Endothelial cell of umbilical vein (primary cell): Measurements from ENCODE around the gene OSBPL8. TPM values are rescaled to one million over a fixed set of nuclear protein-coding genes. Genes with fewer than 3 reads are reported as not detected.

Source experiments
- BruUV-seq: library from RNA; stranded (reverse); fragments of 400-500 nt; replicated peaks from 2 replicates; lab custom pipeline; 2021; lab: Mats Ljungman, UMichigan
- CTCF ChIA-PET: fragments of 300-600, 350-600 bp; sonication (Branson Sonifier 250); formaldehyde crosslinking; loops from one replicate; lab custom pipeline; 2021; ENCODE audit warnings: antibody characterized with exemption, inconsistent platforms; lab: Charles Lee
- POLR2A ChIA-PET: fragments of 300-600, 350-600 bp; sonication (Branson Sonifier 250); formaldehyde crosslinking; loops from one replicate; lab custom pipeline; 2021; ENCODE audit warnings: antibody characterized with exemption, inconsistent platforms; lab: Charles Lee
- DNase-seq: peaks from one replicate; pipeline ENCODE4 v3.0.0-alpha.2; 2011; ENCODE audit warnings: low read depth, low spot score
- FAIRE-seq: peaks from 2 replicates; lab custom pipeline; 2011; peaks lifted over from hg19 to GRCh38; lab: Jason Lieb, UNC
- H2AFZ ChIP-seq: 2 replicates; pipeline ENCODE4 v1.6.0; 2012; ENCODE audit warnings: low read depth, low read length, control low read depth, inconsistent platforms
- H3K27ac ChIP-seq: 2 replicates; pipeline ENCODE4 v1.5.1; 2011; ENCODE audit warnings: low read depth, mild to moderate bottlenecking, control low read depth, low read length, moderate library complexity; ENCODE audit not compliant: insufficient read depth
- H3K27me3 ChIP-seq, 2 experiments: 2 replicates each; pipeline versions ENCODE4 v1.6.0 to v1.6.1; 2011; ENCODE audit warnings: low read length in 2 of 2, mixed read lengths in 1 of 2; ENCODE audit not compliant: control insufficient read depth in 2 of 2, insufficient read depth in 2 of 2
- H3K36me3 ChIP-seq, 2 experiments: 2 replicates in 1 of 2; 3 replicates in 1 of 2; pipeline ENCODE4 v1.5.1; 2011; ENCODE audit warnings: low read length in 2 of 2, mild to moderate bottlenecking in 1 of 2, moderate library complexity in 1 of 2; ENCODE audit not compliant: control insufficient read depth in 2 of 2, insufficient read depth in 2 of 2; ENCODE audit errors: extremely low read depth in 1 of 2
- H3K4me1 ChIP-seq: 3 replicates; pipeline ENCODE4 v1.5.1; 2011; ENCODE audit warnings: mild to moderate bottlenecking, low read length; ENCODE audit not compliant: control insufficient read depth, insufficient read depth; ENCODE audit errors: extremely low read depth
- H3K4me2 ChIP-seq: 2 replicates; pipeline ENCODE4 v1.6.1; 2011; ENCODE audit warnings: low read length, control low read depth, mixed read lengths; ENCODE audit not compliant: insufficient read depth
- H3K4me3 ChIP-seq, 3 experiments: fragments of 200-600 bp in 1 of 3; sonication (generic), shearing (Covaris generic) in 1 of 3; replicated peaks in 1 of 3; 2 replicates each; pipeline ENCODE4 v1.5.1; 2011 to 2016; ENCODE audit warnings: control low read depth in 3 of 3, low read length in 3 of 3, mild to moderate bottlenecking in 2 of 3, inconsistent platforms in 1 of 3, low read depth in 1 of 3, moderate library complexity in 1 of 3; ENCODE audit not compliant: insufficient read depth in 1 of 3
- H3K79me2 ChIP-seq: 2 replicates; pipeline ENCODE4 v1.6.0; 2012; ENCODE audit warnings: low read length, inconsistent platforms; ENCODE audit not compliant: control insufficient read depth, insufficient read depth
- H3K9ac ChIP-seq: replicated peaks from 2 replicates; pipeline ENCODE3; 2011; ENCODE audit warnings: low read length, control low read depth; ENCODE audit not compliant: insufficient read depth; ENCODE audit errors: extremely low read depth
- H3K9me1 ChIP-seq: replicated peaks from 3 replicates; pipeline ENCODE4 v1.6.0; 2011; ENCODE audit warnings: mild to moderate bottlenecking, low read length; ENCODE audit not compliant: control insufficient read depth, insufficient read depth; ENCODE audit errors: extremely low read depth
- H3K9me3 ChIP-seq: replicated peaks from 2 replicates; pipeline ENCODE4 v1.5.1; 2012; ENCODE audit warnings: low read length, inconsistent platforms; ENCODE audit not compliant: control insufficient read depth, insufficient read depth
- H4K20me1 ChIP-seq: replicated peaks from 2 replicates; pipeline ENCODE3; 2011; ENCODE audit warnings: mild to moderate bottlenecking, low read length; ENCODE audit not compliant: control insufficient read depth, insufficient read depth; ENCODE audit errors: extremely low read depth
- EZH2 ChIP-seq: IDR thresholded peaks from 2 replicates; pipeline ENCODE4 v1.6.1; 2012; ENCODE audit warnings: borderline replicate concordance, low read depth, mild to moderate bottlenecking, moderate library complexity, low read length, inconsistent platforms; ENCODE audit not compliant: severe bottlenecking
- FOS ChIP-seq: IDR thresholded peaks from 2 replicates; pipeline ENCODE4 v1.6.1; 2011; ENCODE audit warnings: mild to moderate bottlenecking, low read length, moderate library complexity, borderline replicate concordance; ENCODE audit not compliant: insufficient read depth
- GATA2 ChIP-seq: IDR thresholded peaks from 2 replicates; pipeline ENCODE4 v1.7.0; 2011; ENCODE audit warnings: low read depth, mild to moderate bottlenecking, moderate library complexity, mixed read lengths, low read length; ENCODE audit not compliant: insufficient read length, insufficient read depth
- JUN ChIP-seq: IDR thresholded peaks from 2 replicates; pipeline ENCODE4 v1.6.1; 2011; ENCODE audit warnings: borderline replicate concordance, low read depth; ENCODE audit not compliant: insufficient read length, insufficient read depth
- MYC ChIP-seq: IDR thresholded peaks from one replicate; pipeline ENCODE4 v1.6.1; 2011; ENCODE audit warnings: mild to moderate bottlenecking, low read depth, low read length
- POLR2A ChIP-seq: IDR thresholded peaks from 2 replicates; pipeline ENCODE4 v1.6.1; 2012; ENCODE audit warnings: low read depth, mild to moderate bottlenecking, control low read depth, low read length
- POLR2AphosphoS5 ChIP-seq: IDR thresholded peaks from 2 replicates; pipeline ENCODE4 v1.6.1; 2012; ENCODE audit warnings: low read depth, mild to moderate bottlenecking, control low read depth, low read length, moderate library complexity; ENCODE audit not compliant: insufficient read depth
- dilution Hi-C: fragments of 300-500 bp; cut with MboI; formaldehyde crosslinking; loops from one replicate; pipeline ENCODE4 v1.15.0; 2019; ENCODE audit warnings: low sequenced_read_pairs; ENCODE audit not compliant: extremely low pct_ligation_motif_present
- intact Hi-C: fragments of 100-400 bp; cut with micrococcal nuclease; formaldehyde crosslinking; loops from one replicate; pipeline ENCODE4 v1.10.0; 2022
- polyA plus RNA-seq, 4 experiments: library from polyadenylated mRNA; depleted of rRNA in 3 of 4; stranded (reverse) in 3 of 4; unstranded in 1 of 4; fragments of >200 nt; gene quantifications; 2 replicates each; pipeline versions ENCODE4 v1.2.1 to v1.2.3, GENCODE V29; 2011 to 2012; ENCODE audit warnings: missing spikeins in 1 of 4
- total RNA-seq: library from RNA; stranded (reverse); gene quantifications from 2 replicates; pipeline ENCODE4 v1.2.3, GENCODE V29; 2021
- TF ChIP-seq, protein P1 (sequence below), 2 donors: IDR thresholded peaks; 1 replicate in 1 of 2; 2 replicates in 1 of 2; pipeline ENCODE4 v1.5.1; 2011; ENCODE audit warnings: low read length in 2 of 2, mild to moderate bottlenecking in 2 of 2, moderate library complexity in 2 of 2, control low read depth in 1 of 2, inconsistent platforms in 1 of 2, low read depth in 1 of 2; ENCODE audit not compliant: insufficient read depth in 1 of 2; ENCODE audit errors: extremely low read depth in 1 of 2
- TF ChIP-seq, protein P2 (sequence below): IDR thresholded peaks from 2 replicates; pipeline ENCODE4 v1.6.1; 2011; ENCODE audit not compliant: insufficient read depth, insufficient read length

The OSBPL8 gene
- total and polyA plus RNA-seq, 2 donors (not counting 3 experiments of a cell fraction or from before 2014, with no cell fraction given): 10.3 to 47.6 TPM

DNA sequence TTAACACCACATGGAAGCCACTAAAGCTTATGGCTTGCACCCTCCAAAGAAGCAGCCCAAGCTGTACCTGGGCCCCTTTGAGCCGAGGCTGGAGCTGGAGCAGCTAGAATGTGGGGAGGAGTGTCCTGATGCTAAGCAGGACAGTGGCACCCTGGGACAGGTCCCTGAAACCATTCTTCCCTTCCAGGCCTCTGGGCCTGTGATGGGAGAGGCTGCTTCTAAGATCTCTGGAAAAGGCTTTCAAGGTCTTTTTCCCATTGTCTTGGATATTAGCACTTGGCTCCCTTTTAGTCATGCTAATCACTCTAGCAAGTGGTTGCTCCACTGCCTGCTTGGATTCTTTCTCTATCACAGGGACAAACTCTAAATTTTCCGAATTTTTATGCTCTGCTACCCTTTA, 40.9 kb downstream of the OSBPL8 start:
- peaks cover 16% of the 10 kb centered on the region for H3K4me1 ChIP-seq
- dilution Hi-C loops (no loop called here), intact Hi-C loops (loop anchor here (1.0 kb wide), 1 partner anchor 41 kb away; the partner anchor contains the start of gene OSBPL8)
- ChIA-PET POLR2A (no interaction called here), CTCF (interaction anchor here (1.0 kb wide), 1 partner anchor 67 kb away, joined by 3 read pairs; no protein-coding TSS in a partner anchor)
- no peak overlapping the region for H3K9ac ChIP-seq
- H4K20me1 ChIP-seq: no peaks in the 10 kb centered on the region
- FAIRE-seq (no peak), DNase-seq (no peak)
- no peak overlapping the region for H3K4me2 ChIP-seq
- no peaks in the 10 kb centered on the region for H3K9me3 ChIP-seq
- H3K27me3 ChIP-seq: no peaks in the 10 kb centered on the region
- TF ChIP-seq POLR2A (no peak), GATA2 (no peak), MYC (no peak), JUN (no peak), POLR2AphosphoS5 (no peak), EZH2 (no peak), FOS (no peak)
- TF ChIP-seq, protein P1, sequence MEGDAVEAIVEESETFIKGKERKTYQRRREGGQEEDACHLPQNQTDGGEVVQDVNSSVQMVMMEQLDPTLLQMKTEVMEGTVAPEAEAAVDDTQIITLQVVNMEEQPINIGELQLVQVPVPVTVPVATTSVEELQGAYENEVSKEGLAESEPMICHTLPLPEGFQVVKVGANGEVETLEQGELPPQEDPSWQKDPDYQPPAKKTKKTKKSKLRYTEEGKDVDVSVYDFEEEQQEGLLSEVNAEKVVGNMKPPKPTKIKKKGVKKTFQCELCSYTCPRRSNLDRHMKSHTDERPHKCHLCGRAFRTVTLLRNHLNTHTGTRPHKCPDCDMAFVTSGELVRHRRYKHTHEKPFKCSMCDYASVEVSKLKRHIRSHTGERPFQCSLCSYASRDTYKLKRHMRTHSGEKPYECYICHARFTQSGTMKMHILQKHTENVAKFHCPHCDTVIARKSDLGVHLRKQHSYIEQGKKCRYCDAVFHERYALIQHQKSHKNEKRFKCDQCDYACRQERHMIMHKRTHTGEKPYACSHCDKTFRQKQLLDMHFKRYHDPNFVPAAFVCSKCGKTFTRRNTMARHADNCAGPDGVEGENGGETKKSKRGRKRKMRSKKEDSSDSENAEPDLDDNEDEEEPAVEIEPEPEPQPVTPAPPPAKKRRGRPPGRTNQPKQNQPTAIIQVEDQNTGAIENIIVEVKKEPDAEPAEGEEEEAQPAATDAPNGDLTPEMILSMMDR (IDR thresholded peaks at IDR 0.05; ENCODE audit: extremely low read depth in 1 of 2, insufficient read depth in 1 of 2, low read depth in 1 of 2, low read length in 2 of 2): no peak
- TF ChIP-seq, protein P2, sequence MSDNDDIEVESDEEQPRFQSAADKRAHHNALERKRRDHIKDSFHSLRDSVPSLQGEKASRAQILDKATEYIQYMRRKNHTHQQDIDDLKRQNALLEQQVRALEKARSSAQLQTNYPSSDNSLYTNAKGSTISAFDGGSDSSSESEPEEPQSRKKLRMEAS: no peak
- BruUV-seq: no TSS peak
- no peak overlapping the region for H2AFZ ChIP-seq
- H3K79me2 ChIP-seq: peaks cover 9% of the 10 kb centered on the region
- no peaks in the 10 kb centered on the region for H3K9me1 ChIP-seq
- H3K36me3 ChIP-seq: no peaks in the 10 kb centered on the region
- no peak overlapping the region for H3K27ac ChIP-seq
- H3K4me3 ChIP-seq: no peak overlapping the region
